T-helper 1 cell treated with Interleukin-12 subunit alpha and Interleukin-12 subunit beta and Interleukin-4 antibody, amounts not matched to agents 30 μg/mL and 1 μg/mL, for 36 hours (primary cell): ENCODE measurements around the gene OR5K2.

ENCODE experiments used
- H3K27ac Mint-ChIP-seq: one replicate; pipeline ENCODE4 v1.8.0; 2021; ENCODE audit warnings: mild to moderate bottlenecking, mixed read lengths
- H3K27me3 Mint-ChIP-seq: one replicate; pipeline ENCODE4 v1.8.0; 2021; ENCODE audit warnings: low read depth, mixed read lengths
- H3K36me3 Mint-ChIP-seq: one replicate; pipeline ENCODE4 v1.8.0; 2021; ENCODE audit warnings: low read depth, mixed read lengths
- H3K4me1 Mint-ChIP-seq: one replicate; pipeline ENCODE4 v1.8.0; 2021; ENCODE audit warnings: low read depth, mixed read lengths
- H3K4me3 Mint-ChIP-seq: one replicate; pipeline ENCODE4 v1.8.0; 2021; ENCODE audit warnings: mild to moderate bottlenecking, moderate library complexity, mixed read lengths
- H3K9me3 Mint-ChIP-seq: one replicate; pipeline ENCODE4 v1.8.0; 2021; ENCODE audit warnings: mixed read lengths

OR5K2 gene

DNA sequence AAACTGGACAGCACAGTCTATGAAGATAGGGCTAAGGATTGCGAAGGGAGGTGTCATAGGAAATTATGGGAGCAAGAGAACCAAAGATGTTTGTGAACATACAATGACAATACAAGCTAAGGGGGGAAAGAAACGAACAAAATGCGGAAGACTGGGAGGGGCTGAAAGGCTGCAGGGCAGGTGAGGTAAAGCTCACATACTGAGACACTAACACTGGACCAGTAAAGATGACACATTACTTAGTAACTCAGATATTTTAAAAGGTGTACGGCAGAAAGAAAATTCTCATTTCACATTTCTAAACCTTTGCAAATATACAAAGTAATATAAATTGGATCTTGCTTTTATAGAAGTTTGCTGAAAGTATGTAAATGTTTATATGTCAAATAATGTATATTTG is 15.1 kb downstream of the OR5K2 start:
- Mint-ChIP-seq H3K9me3 (no peaks in the 10 kb centered on the region), H3K27ac (no peak overlapping the region), H3K4me3 (no peak overlapping the region), H3K36me3 (peaks cover 84% of the 10 kb centered on the region), H3K27me3 (no peaks in the 10 kb centered on the region), H3K4me1 (peaks cover 54% of the 10 kb centered on the region)

DNA sequence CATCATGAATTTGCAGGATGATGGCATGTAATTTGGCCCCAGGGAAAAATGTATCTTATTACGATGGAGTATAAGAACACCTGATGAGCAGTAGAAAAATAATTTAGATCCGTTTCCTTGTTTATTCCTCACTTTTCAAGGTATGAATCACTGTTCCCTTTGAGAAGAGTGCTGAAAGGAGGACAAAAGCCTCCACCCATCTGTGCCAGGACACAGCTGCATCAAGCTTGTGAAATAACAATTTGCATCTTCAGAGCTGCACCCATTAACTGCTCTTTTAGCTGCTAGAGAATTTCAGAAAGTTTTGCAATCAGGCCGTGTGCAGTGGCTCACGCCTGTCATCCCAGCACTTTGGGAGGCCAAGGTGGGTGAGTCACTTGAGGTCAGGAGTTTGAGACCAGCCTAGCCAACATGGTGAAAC is 15.6 kb downstream of the OR5K2 start:
- Mint-ChIP-seq H3K27ac (no peak overlapping the region), H3K36me3 (peaks cover 84% of the 10 kb centered on the region), H3K4me1 (peaks cover 58% of the 10 kb centered on the region), H3K4me3 (no peak overlapping the region), H3K27me3 (no peaks in the 10 kb centered on the region), H3K9me3 (no peaks in the 10 kb centered on the region)

DNA sequence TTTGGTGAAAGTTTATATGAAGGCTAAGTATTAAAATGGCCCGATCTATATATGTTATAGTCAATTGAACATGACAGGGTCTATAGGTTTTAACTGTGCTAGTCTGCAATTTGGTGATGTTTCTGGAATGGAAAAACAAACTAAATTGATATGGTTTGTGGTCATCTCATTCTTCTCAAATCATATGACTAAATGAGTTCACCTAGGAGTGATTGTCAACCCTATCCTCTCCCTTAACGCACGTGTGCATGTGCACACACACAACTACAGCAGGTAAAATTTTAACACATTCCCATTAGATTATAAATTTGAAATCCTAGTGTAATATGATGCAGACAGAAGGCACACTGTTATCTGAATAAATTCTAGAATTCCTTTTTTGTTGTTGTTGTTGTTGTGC is 16.3 kb downstream of the OR5K2 start:
- Mint-ChIP-seq H3K27ac (no peak overlapping the region), H3K27me3 (no peaks in the 10 kb centered on the region), H3K4me3 (no peak overlapping the region), H3K4me1 (peaks cover 61% of the 10 kb centered on the region), H3K9me3 (no peaks in the 10 kb centered on the region), H3K36me3 (peaks cover 84% of the 10 kb centered on the region)

DNA sequence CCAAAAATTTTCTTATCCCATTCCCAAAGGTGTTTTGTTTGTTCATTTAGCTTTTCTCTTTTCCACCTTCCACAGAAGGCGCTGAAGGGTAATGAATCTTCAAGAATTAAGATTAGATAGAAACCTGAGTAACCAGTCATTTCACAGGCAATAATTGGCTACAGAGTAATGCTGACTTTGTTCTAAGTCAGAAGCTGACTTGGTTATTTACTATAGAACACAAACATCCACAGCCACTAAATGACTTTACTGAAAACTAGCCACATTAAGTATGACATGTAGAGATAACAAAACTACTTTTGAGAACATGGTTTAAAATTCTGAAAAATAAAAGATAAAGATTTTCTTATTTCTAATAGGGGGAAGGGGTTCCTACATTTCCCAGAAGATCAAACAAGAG is 17.5 kb downstream of the OR5K2 start:
- H3K4me3 Mint-ChIP-seq = peak overlapping the region; percentile 21
- no peaks in the 10 kb centered on the region for H3K27me3 Mint-ChIP-seq
- peaks cover 84% of the 10 kb centered on the region for H3K36me3 Mint-ChIP-seq
- peaks cover 66% of the 10 kb centered on the region for H3K4me1 Mint-ChIP-seq
- H3K27ac Mint-ChIP-seq = peak overlapping the region; percentile 23
- no peaks in the 10 kb centered on the region for H3K9me3 Mint-ChIP-seq

DNA sequence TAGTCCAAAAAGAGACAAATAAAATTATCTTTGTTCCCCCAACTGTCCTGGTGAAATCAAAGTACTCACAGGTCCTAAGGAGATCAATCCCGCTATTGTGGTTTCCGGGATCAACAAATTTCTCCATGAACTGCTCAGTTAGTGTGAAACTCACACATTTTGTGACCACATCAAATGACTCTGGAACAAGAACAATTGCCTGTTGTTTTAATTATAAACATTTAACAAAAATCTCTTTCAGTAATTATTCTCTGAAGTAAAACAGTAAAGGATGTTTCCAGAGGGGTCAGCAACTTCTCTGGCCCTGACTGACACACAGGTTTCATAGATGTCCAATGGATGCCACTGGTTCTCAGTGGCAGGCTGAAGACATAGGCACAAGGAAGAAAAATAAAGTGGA is 21.3 kb downstream of the OR5K2 start:
- H3K27ac Mint-ChIP-seq = peak overlapping the region; percentile 78
- peaks cover 73% of the 10 kb centered on the region for H3K36me3 Mint-ChIP-seq
- H3K4me3 Mint-ChIP-seq = peak overlapping the region; percentile 97

DNA sequence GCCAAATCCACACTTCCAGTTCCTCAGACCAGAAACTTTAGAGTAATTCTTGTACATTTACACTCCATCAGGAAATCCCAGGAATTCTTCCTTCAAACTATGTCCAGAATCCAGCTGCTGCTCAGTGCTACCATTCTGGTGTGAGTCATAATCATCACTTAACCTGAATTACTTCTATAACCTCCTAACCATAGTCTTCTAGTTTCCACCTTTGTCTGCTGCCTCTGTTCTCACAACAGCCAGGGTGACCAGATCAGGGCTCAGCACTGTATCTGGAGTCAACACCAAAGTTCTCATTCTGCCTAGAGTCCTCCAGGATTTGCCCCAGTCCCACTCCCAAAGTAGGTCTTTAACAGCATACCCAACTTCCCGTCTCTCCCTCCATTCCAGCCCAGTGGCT is 21.9 kb downstream of the OR5K2 start:
- peaks cover 72% of the 10 kb centered on the region for H3K36me3 Mint-ChIP-seq
- H3K27ac Mint-ChIP-seq = peak overlapping the region; percentile 78

More for the DNA sequence above, 21.3 kb downstream of the OR5K2 start:
- peaks cover 67% of the 10 kb centered on the region for H3K4me1 Mint-ChIP-seq
- no peaks in the 10 kb centered on the region for H3K9me3 Mint-ChIP-seq
- H3K27me3 Mint-ChIP-seq = no peaks in the 10 kb centered on the region

DNA sequence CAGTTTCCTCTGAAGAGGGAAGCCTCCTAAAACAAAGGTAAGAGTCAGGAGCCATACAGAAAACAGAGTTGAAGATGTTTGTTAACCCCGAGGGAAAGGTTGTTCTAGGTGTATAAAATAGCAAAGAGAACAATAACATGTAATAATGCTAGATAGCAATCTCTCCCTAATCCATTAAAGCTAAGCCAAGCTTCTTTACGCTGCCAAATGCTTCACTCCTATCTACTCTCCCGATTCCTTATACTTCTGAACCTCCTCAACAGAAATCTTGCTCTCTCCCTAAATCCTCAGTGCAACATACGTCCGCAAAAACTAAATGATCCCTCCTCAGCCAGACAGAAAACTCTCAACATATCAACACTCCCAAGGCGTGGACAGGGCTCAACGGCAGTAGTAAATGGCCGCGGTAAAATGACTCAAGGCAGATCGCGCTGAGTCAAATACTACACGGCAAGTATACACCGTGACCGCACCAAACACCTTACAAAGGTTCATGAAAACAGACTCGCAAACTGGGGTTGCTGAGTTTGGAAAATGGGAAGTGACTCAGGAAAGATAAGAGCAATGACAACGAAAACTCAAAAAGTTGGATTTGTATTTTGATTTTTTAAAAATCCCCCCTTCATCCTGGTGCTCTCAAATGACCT is 24.5 kb downstream of the OR5K2 start:
- no peaks in the 10 kb centered on the region for H3K9me3 Mint-ChIP-seq
- peaks cover 64% of the 10 kb centered on the region for H3K4me1 Mint-ChIP-seq
- H3K27me3 Mint-ChIP-seq = no peaks in the 10 kb centered on the region
- H3K36me3 Mint-ChIP-seq = peaks cover 60% of the 10 kb centered on the region
- peak overlapping the region; percentile 92 for H3K27ac Mint-ChIP-seq
- peak overlapping the region; percentile 97 for H3K4me3 Mint-ChIP-seq

More for the DNA sequence above, 21.9 kb downstream of the OR5K2 start:
- H3K4me1 Mint-ChIP-seq = peaks cover 66% of the 10 kb centered on the region
- no peaks in the 10 kb centered on the region for H3K9me3 Mint-ChIP-seq
- peak overlapping the region; percentile 97 for H3K4me3 Mint-ChIP-seq
- H3K27me3 Mint-ChIP-seq = no peaks in the 10 kb centered on the region

DNA sequence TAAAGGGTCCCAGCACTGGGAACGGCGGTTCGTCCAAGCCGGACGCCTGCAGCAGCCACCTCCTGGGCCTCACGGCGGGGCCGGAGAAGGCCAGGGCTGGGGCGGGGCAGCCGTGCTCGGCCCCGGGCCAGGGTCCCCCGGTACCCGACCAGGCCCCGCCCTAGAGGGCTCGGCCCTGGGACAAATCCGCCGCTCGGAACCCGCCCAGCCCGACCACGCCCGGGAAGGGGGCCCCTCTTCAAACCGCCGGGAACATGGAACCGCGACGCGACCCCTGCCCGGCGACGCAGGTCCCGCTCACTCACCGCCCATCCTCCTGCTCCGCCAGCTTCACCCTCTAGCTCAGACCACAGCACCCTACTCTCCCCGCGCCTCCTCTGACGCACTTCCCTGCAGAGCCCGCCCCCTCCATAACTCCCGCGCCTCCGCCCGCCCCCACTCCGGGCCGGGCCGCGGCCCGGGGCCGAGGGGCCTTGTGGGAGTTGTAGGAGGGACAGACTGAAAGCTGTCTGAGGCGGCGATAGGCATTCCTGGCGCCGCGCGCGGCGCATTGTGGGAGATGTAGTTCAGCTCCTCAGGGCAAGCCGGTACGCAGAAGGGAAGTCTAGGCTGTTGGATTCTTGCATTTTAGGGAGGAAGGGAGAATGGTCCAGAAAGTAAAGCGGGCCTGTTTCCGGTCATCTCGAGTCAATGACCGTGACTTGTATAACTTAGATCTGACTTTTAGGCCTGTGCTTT is 25.2 kb downstream of the OR5K2 start, which contains the start of gene CLDND1:
Gene CLDND1, minus strand, starts transcription at position 359 of the 738 bp plus-strand sequence. CDS start 1,478 bp downstream, outside the sequence.
- H3K36me3 Mint-ChIP-seq = peaks cover 57% of the 10 kb centered on the region
- H3K9me3 Mint-ChIP-seq = no peaks in the 10 kb centered on the region
- H3K4me1 Mint-ChIP-seq = peaks cover 64% of the 10 kb centered on the region
- H3K27me3 Mint-ChIP-seq = no peaks in the 10 kb centered on the region
- H3K27ac Mint-ChIP-seq = peak within 1 kb of the TSS; percentile 95
- peak within 1 kb of the TSS; percentile 97 for H3K4me3 Mint-ChIP-seq

DNA sequence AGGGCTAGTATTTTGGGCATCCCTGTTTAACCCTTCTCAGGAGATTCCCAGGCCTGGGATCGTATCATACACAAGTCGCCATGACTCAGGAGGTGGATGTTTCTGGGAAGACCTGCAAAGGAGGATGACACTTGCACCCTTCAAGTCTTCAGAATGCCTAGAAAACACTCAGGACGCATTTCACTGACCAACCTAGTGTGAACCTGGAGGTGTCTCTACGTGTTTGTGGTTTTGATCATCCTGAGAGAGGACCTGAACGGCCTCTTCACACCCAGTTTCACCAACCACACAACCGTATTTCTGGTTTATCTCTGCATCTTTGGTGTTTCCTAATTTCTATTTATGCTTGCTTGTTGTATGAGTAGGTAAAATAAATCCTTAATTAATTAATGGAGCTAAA is 28.0 kb downstream of the OR5K2 start:
- Mint-ChIP-seq H3K36me3 (peaks cover 35% of the 10 kb centered on the region), H3K27me3 (no peaks in the 10 kb centered on the region), H3K4me1 (peaks cover 52% of the 10 kb centered on the region), H3K9me3 (no peaks in the 10 kb centered on the region), H3K4me3 (no peak overlapping the region), H3K27ac (peak overlapping the region; percentile 78)

DNA sequence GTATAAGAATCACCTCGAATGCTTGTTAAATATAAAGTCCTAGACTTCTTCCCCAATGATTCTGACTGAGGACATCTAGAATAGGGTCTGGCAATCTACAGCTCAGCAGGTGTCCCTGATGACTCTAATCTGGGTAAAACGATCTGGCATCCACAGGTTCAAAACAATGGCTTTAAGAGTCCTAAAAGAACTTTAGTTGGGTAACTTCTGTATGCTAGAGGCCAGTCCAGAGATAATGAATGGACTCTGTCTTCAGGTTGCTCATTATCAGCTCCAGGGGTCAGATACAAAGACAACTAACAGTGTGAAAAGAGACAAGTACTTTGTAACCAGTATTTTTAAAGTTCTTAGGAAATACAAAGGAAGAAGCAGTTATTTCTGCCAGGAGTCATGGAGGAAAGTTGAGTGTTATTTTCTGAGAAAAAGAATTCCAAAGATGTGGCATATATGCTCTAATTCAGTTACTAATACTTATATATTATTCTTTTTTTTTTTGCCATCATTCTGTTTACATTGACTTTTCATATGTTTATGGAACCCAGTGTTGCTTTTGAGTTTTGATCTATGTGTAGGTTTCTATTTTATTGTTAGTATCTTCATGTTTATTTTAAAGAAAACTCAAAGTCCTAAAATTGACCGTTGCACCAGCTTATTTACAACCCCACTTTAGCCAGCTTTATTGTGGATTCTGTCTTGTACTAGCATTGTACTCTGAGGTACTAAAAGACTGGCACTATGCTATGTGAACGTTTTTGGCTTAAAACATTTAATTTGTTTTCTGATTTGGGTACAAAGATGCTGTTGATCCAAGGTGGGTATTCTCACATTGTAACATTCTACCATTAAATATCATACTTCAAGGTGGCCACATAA is 31.2 kb downstream of the OR5K2 start:
- Mint-ChIP-seq H3K4me1 (peaks cover 67% of the 10 kb centered on the region), H3K4me3 (peak overlapping the region; percentile 10), H3K36me3 (peaks cover 42% of the 10 kb centered on the region), H3K27ac (peak overlapping the region; percentile 58), H3K9me3 (no peaks in the 10 kb centered on the region), H3K27me3 (no peaks in the 10 kb centered on the region)

DNA sequence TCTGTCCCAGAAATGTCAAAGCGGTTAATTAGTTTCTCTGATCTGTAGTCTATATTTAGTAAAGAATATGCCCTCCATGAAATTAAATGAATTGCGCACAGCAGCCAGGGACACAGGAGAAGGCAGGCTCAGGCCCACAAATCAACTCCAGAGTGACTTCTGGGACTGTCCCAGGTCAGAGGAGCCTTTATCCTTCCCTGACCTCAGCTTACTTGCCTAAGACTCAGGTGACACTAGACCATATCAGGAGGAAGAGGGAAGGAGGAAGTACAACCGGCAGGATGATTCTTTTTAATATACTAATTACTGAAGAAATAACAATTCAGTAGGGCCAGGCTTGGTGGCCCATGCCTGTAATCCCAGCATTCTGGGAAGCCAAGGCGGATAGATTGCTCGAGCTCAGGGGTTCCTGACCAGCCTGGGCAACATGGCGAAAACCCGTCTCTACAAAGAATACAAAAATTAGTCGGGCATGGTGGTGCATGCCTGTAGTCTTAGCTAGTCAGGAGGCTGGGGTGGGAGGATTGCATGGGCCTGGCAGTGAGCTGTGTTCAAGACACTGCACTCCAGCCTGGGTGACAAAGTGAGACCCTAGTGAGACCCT is 32.5 kb downstream of the OR5K2 start:
- peaks cover 60% of the 10 kb centered on the region for H3K4me1 Mint-ChIP-seq
- no peaks in the 10 kb centered on the region for H3K9me3 Mint-ChIP-seq
- H3K4me3 Mint-ChIP-seq = peak overlapping the region; percentile 65
- H3K27me3 Mint-ChIP-seq = no peaks in the 10 kb centered on the region
- peaks cover 38% of the 10 kb centered on the region for H3K36me3 Mint-ChIP-seq
- H3K27ac Mint-ChIP-seq = peak overlapping the region; percentile 79

DNA sequence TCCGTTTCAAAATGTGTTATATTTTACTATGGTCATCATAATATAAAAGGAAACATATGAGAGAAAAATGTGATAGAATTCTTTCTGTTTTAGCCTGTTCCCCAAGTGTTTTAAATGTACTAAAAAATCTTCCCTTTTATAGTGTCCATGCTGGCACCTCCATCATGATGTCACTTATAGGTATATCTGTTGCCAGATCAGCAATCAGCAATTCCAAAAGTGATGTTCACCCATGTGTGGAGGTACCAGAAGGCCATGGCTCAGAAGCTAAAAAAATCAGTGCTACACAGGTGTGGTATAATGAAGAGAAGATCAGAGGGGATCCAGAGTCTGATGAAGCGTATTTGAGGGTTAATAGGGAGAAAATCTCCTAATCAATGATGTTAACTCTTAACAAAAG is 33.2 kb downstream of the OR5K2 start:
- peak overlapping the region; percentile 54 for H3K27ac Mint-ChIP-seq
- H3K4me1 Mint-ChIP-seq = peaks cover 53% of the 10 kb centered on the region
- no peaks in the 10 kb centered on the region for H3K9me3 Mint-ChIP-seq
- peak overlapping the region; percentile 61 for H3K4me3 Mint-ChIP-seq
- peaks cover 35% of the 10 kb centered on the region for H3K36me3 Mint-ChIP-seq
- no peaks in the 10 kb centered on the region for H3K27me3 Mint-ChIP-seq

DNA sequence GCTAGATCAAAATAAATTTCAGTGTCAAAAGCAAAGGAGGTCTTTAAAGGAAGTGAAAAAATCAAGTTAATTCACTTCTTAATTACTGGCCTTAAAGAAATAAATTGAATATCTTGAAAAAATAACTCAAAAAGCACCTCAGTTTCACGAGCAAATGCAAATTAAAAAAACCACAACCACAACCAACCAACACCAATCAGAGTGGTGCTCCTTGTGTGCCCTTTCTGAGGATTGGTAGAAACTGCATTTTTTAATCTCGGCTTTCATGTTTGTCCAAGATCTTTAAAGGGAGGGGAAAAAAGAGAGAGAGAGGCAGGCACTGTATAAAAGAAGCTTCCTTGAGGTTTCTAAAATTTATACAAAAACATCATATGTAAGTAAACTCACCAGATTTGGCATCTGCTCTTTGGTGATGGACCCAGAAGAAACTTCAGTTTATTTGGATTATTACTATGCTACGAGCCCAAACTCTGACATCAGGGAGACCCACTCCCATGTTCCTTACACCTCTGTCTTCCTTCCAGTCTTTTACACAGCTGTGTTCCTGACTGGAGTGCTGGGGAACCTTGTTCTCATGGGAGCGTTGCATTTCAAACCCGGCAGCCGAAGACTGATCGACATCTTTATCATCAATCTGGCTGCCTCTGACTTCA is 34.3 kb downstream of the OR5K2 start, which contains the start of gene GPR15:
Gene GPR15, plus strand, starts transcription at position 357 of the 653 bp plus-strand sequence. Its CDS starts 56 bp downstream, at position 413.
- Mint-ChIP-seq H3K27me3 (no peaks in the 10 kb centered on the region), H3K4me3 (peak within 1 kb of the TSS; percentile 77), H3K27ac (peak within 1 kb of the TSS; percentile 83), H3K9me3 (no peaks in the 10 kb centered on the region), H3K4me1 (peaks cover 57% of the 10 kb centered on the region), H3K36me3 (peaks cover 32% of the 10 kb centered on the region)
